Esophagus squamous epithelium (tissue), 5 donors: Measurements from ENCODE around the gene COPB2. TPM values are rescaled to one million over a fixed set of nuclear protein-coding genes. Genes with fewer than 3 reads are reported as not detected.

Experiments
- DNase-seq: peaks from one replicate; lab custom pipeline; 2025; lab: John Stamatoyannopoulos, UW
- H3K27ac ChIP-seq, 4 donors: fragments of 200-600 bp; sonication (generic); one replicate each; pipeline ENCODE4 v1.5.1; 2016 to 2019; ENCODE audit warnings: mild to moderate bottlenecking in 1 of 4
- H3K27me3 ChIP-seq, 4 donors: fragments of 200-600 bp; sonication (generic); 1 replicate in 3 of 4; 2 replicates in 1 of 4; pipeline versions ENCODE4 v1.5.1 to v1.6.0; 2017 to 2021; ENCODE audit warnings: antibody characterized with exemption in 1 of 4
- H3K36me3 ChIP-seq, 3 donors: fragments of 200-600 bp; sonication (generic); one replicate each; pipeline ENCODE4 v1.5.1; 2016 to 2019
- H3K4me1 ChIP-seq, 3 donors: fragments of 200-600 bp; sonication (generic); one replicate each; pipeline ENCODE4 v1.5.1; 2017 to 2019
- H3K4me3 ChIP-seq, 4 donors: fragments of 200-600 bp; sonication (generic); 1 replicate in 3 of 4; 2 replicates in 1 of 4; pipeline ENCODE4 v1.5.1; 2016 to 2019; ENCODE audit warnings: mild to moderate bottlenecking in 2 of 4, moderate library complexity in 1 of 4
- H3K9me3 ChIP-seq, 3 donors: fragments of 200-600 bp; sonication (generic); one replicate each; pipeline ENCODE4 v1.5.1; 2016 to 2019
- CTCF ChIP-seq, 6 experiments: fragments of 450-650 bp in 4 of 6; fragments of 200-600 bp in 2 of 6; sonication (generic) in 2 of 6; IDR thresholded peaks; one replicate each; pipeline ENCODE4 v1.5.1; 2016 to 2019; ENCODE audit warnings: antibody characterized with exemption in 6 of 6, mild to moderate bottlenecking in 4 of 6, moderate library complexity in 4 of 6
- POLR2A ChIP-seq, 4 donors: fragments of 450-650 bp; IDR thresholded peaks; one replicate each; pipeline ENCODE4 v1.6.1; 2017; ENCODE audit warnings: antibody characterized with exemption in 4 of 4, mild to moderate bottlenecking in 4 of 4, moderate library complexity in 3 of 4
- WGBS, 2 donors: methylation state at CpG; one replicate each; pipeline ENCODE4 v1.1.5; 2018; 5-methylcytosine and 5-hydroxymethylcytosine counted together
- intact Hi-C: fragments of 100-400 bp; cut with DNase I; formaldehyde crosslinking; loops from one replicate; pipeline ENCODE4 v1.15.0; 2022
- total RNA-seq, 4 donors: library from RNA; depleted of rRNA; stranded (reverse); fragments of >200 nt; gene quantifications; one replicate each; pipeline ENCODE4 v1.1.0, GENCODE V29; 2016
- donor health status: DM: yes; HTN: yes; CAD: no.

The COPB2 gene
- total RNA-seq, 4 donors from 2014 or later, result 62.6 to 103 (median 86.8) TPM

GRCh38 chr3:139377378-139377777, 12.1 kb downstream of the COPB2 start:
- no peaks in the 10 kb centered on the region for H3K4me1 ChIP-seq
- TF ChIP-seq POLR2A (IDR thresholded peaks at IDR 0.05) (no peak), CTCF (IDR thresholded peaks at IDR 0.05) (no peak)
- no peak for DNase-seq
- H3K4me3 ChIP-seq, result no peak overlapping the region
- peaks cover 19 to 100% (median 28%) of the 10 kb centered on the region in 3 donors for H3K36me3 ChIP-seq
- no peak overlapping the region for H3K27ac ChIP-seq
- no peaks in the 10 kb centered on the region for H3K9me3 ChIP-seq
- WGBS, 2 donors, result 86 to 87% methylated on average over 3 of the region's 3 CpGs
- H3K27me3 ChIP-seq, result no peaks in the 10 kb centered on the region
- intact Hi-C loops, result no loop called here

- TF ChIP-seq CTCF (IDR thresholded peaks at IDR 0.05), result no peak
- TF ChIP-seq POLR2A (IDR thresholded peaks at IDR 0.05), result no peak
- Histone ChIP-seq H3K4me3 (no peak overlapping the region), H3K4me1 (no peaks in the 10 kb centered on the region), H3K27ac (no peak overlapping the region), H3K36me3 (peaks cover 19 to 100% (median 40%) of the 10 kb centered on the region in 3 donors), H3K27me3 (no peaks in the 10 kb centered on the region), H3K9me3 (no peaks in the 10 kb centered on the region)
- DNase-seq, result no peak
- 84 to 88% methylated on average over 2 of the region's 2 CpGs for WGBS, 2 donors
- intact Hi-C loops, result no loop called here
Observed at GRCh38 chr3:139374099-139374498, 15.3 kb downstream of the COPB2 start.

- DNase-seq, result no peak
- H3K4me1 ChIP-seq, result peaks cover 0 to 4% (median 0%) of the 10 kb centered on the region in 3 donors
- H3K4me3 ChIP-seq, result no peak overlapping the region
- WGBS, 2 donors, result 88 to 94% methylated on average over 1 of the region's 1 CpG
- TF ChIP-seq CTCF (IDR thresholded peaks at IDR 0.05) (no peak), POLR2A (IDR thresholded peaks at IDR 0.05) (no peak)
- H3K36me3 ChIP-seq, result peaks cover 16 to 100% (median 62%) of the 10 kb centered on the region in 3 donors
- H3K27me3 ChIP-seq, result no peaks in the 10 kb centered on the region
- H3K27ac ChIP-seq, result no peak overlapping the region
- no peaks in the 10 kb centered on the region for H3K9me3 ChIP-seq
- intact Hi-C loops, result no loop called here
Observed at GRCh38 chr3:139364549-139364948, 24.9 kb downstream of the COPB2 start.

GRCh38 chr3:139361276-139361675, 28.2 kb downstream of the COPB2 start:
- no peak for DNase-seq

More at GRCh38 chr3:139361276-139361675, 28.2 kb downstream of the COPB2 start:
- 72 to 78% methylated on average over 2 of the region's 2 CpGs for WGBS, 2 donors
- H3K4me3 ChIP-seq, result no peak overlapping the region
- H3K27me3 ChIP-seq, result no peaks in the 10 kb centered on the region
- TF ChIP-seq CTCF (IDR thresholded peaks at IDR 0.05) (no peak), POLR2A (IDR thresholded peaks at IDR 0.05) (no peak)
- no peaks in the 10 kb centered on the region for H3K9me3 ChIP-seq
- peaks cover 0 to 4% (median 0%) of the 10 kb centered on the region in 3 donors for H3K4me1 ChIP-seq
- peaks cover 16 to 100% (median 64%) of the 10 kb centered on the region in 3 donors for H3K36me3 ChIP-seq
- intact Hi-C loops, result no loop called here
- H3K27ac ChIP-seq, result no peak overlapping the region
